Measurements from ENCODE around the gene ZNF778.

- TF ChIP-seq HMGXB4 (CRISPR knock-in tag; IDR thresholded peaks at IDR 0.05) (no peak), CTCF (IDR thresholded peaks at IDR 0.05) (no peak)
- TF ChIP-seq, protein P1, sequence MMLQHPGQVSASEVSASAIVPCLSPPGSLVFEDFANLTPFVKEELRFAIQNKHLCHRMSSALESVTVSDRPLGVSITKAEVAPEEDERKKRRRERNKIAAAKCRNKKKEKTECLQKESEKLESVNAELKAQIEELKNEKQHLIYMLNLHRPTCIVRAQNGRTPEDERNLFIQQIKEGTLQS (CRISPR knock-in tag; conservative IDR thresholded peaks at IDR 0.05) = no peak
These were observed 5.4 kb downstream of the ZNF778 start for GRCh38 chr16:89222931-89223330.
